ENCODE results near the gene TRABD2A.

TRABD2A gene

GRCh38 chr2:84786601-84787000 is 94.3 kb downstream of the TRABD2A start:
- Mint-ChIP-seq H3K27ac (no peak overlapping the region), H3K4me1 (no peaks in the 10 kb centered on the region), H3K9me3 (no peaks in the 10 kb centered on the region), H3K4me3 (no peak overlapping the region), H3K36me3 (ENCODE audit: low read depth) (no peaks in the 10 kb centered on the region), H3K27me3 (ENCODE audit: low read depth) (no peaks in the 10 kb centered on the region)
- TF ChIP-seq, protein P1, sequence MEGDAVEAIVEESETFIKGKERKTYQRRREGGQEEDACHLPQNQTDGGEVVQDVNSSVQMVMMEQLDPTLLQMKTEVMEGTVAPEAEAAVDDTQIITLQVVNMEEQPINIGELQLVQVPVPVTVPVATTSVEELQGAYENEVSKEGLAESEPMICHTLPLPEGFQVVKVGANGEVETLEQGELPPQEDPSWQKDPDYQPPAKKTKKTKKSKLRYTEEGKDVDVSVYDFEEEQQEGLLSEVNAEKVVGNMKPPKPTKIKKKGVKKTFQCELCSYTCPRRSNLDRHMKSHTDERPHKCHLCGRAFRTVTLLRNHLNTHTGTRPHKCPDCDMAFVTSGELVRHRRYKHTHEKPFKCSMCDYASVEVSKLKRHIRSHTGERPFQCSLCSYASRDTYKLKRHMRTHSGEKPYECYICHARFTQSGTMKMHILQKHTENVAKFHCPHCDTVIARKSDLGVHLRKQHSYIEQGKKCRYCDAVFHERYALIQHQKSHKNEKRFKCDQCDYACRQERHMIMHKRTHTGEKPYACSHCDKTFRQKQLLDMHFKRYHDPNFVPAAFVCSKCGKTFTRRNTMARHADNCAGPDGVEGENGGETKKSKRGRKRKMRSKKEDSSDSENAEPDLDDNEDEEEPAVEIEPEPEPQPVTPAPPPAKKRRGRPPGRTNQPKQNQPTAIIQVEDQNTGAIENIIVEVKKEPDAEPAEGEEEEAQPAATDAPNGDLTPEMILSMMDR (IDR thresholded peaks at IDR 0.05; ENCODE audit: unreplicated experiment in 3 of 3): no peak

- H3K4me3 Mint-ChIP-seq: no peak overlapping the region
- H3K9me3 Mint-ChIP-seq: no peaks in the 10 kb centered on the region
- H3K27ac Mint-ChIP-seq: no peak overlapping the region
- H3K36me3 Mint-ChIP-seq (ENCODE audit: low read depth): no peaks in the 10 kb centered on the region
- TF ChIP-seq, protein P1 (IDR thresholded peaks at IDR 0.05; ENCODE audit: unreplicated experiment in 3 of 3): no peak
- H3K27me3 Mint-ChIP-seq (ENCODE audit: low read depth): no peaks in the 10 kb centered on the region
- H3K4me1 Mint-ChIP-seq: no peaks in the 10 kb centered on the region
Measured at GRCh38 chr2:84785950-84786349, 94.9 kb downstream of the TRABD2A start.

- Mint-ChIP-seq H3K27ac (no peak overlapping the region), H3K36me3 (ENCODE audit: low read depth) (no peaks in the 10 kb centered on the region)
Measured at GRCh38 chr2:84782717-84783442, 98.0 kb downstream of the TRABD2A start.

DNA sequence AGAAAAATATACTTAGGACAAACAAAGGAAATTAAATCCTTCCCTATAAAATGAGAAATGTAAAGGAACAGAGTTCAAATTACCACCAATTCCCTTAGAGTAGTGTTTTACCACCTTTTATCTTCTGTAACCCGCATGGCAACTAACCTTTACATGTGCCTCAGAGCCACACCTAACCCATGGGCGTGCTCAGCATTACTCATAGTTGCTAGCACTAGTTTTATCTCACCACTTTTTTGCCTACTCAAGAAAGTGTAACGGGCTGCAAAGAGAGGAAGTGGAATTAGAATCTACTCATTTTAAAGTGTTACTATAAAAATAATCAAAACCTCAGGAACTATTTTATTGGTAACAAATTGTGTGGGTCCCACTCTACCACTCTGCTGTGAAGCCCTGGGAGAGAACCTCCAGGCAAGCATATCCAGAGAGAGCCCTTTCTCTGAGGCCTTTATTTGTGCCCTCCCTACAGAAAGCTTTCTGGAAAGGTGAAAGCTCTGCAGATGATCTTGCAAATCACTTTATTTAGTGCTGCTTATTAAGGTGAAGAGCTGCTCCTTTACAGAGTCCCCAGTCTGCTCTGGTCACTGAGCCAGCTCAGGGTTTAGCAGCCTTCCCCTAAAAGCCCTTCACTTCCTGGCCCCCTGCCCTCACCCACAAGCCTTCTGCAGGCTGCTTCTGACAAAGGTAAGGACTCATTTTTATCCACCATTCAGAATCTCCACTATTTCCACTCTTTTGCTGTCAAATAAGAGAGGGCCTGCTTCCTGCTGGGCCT is 98.8 kb downstream of the TRABD2A start:
- Mint-ChIP-seq H3K4me3 (no peak overlapping the region), H3K4me1 (no peaks in the 10 kb centered on the region), H3K36me3 (ENCODE audit: low read depth) (no peaks in the 10 kb centered on the region), H3K27ac (no peak overlapping the region), H3K9me3 (peaks cover 6% of the 10 kb centered on the region), H3K27me3 (ENCODE audit: low read depth) (peaks cover 3% of the 10 kb centered on the region)
- TF ChIP-seq, protein P1 (IDR thresholded peaks at IDR 0.05; ENCODE audit: unreplicated experiment in 3 of 3): no peak

More at GRCh38 chr2:84782717-84783442, 98.0 kb downstream of the TRABD2A start:
- Mint-ChIP-seq H3K27me3 (ENCODE audit: low read depth) (no peaks in the 10 kb centered on the region), H3K4me3 (no peak overlapping the region), H3K4me1 (no peaks in the 10 kb centered on the region), H3K9me3 (peaks cover 2% of the 10 kb centered on the region)
- TF ChIP-seq, protein P1 (IDR thresholded peaks at IDR 0.05; ENCODE audit: unreplicated experiment in 3 of 3): no peak

DNA sequence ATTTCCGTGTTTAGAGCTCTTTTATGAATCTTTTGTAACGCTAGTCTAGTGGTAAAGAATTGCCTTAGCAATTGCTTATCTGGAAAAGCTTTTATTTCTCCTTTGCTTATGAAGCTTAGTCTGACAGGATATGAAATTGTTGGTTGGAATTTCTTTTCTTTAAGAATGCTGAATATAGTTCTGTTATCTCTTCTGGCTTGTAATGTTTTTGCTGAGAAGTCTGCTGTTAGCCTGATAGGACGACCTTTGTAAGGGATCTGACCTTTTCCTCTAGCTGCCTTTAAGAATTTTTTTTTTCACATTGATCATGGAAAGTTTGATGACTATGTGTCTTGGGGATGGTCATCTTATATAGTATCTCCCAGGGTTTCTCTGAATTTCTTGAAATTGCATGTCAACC is 101.1 kb downstream of the TRABD2A start:
- Mint-ChIP-seq H3K4me3 (no peak overlapping the region), H3K36me3 (ENCODE audit: low read depth) (no peaks in the 10 kb centered on the region), H3K27ac (no peak overlapping the region), H3K4me1 (no peaks in the 10 kb centered on the region), H3K27me3 (ENCODE audit: low read depth) (peaks cover 3% of the 10 kb centered on the region), H3K9me3 (peaks cover 23% of the 10 kb centered on the region)
- TF ChIP-seq, protein P1 (IDR thresholded peaks at IDR 0.05; ENCODE audit: unreplicated experiment in 3 of 3): no peak
